Stimulated activated CD8-positive, alpha-beta memory T cell treated with anti-CD3 and anti-CD28 coated beads, Interleukin-12 subunit alpha, Interleukin-12 subunit beta, amount 100 ng/mL, for 1 hour (primary cell): ENCODE data around the gene SH3BP4.
"Not testable (repeated sequence)": the region's sequence is repeated elsewhere in the genome, so short reads cannot be mapped to it uniquely, and the experiment has no call there.

Experiments
- DNase-seq: peaks from one replicate; pipeline ENCODE4 v3.0.0-alpha.2; 2020; ENCODE audit warnings: low read depth

The SH3BP4 gene

GRCh38 chr2:235017441-235017840 lies 65.6 kb downstream of the SH3BP4 start:
- DNase-seq = no peak

DNA sequence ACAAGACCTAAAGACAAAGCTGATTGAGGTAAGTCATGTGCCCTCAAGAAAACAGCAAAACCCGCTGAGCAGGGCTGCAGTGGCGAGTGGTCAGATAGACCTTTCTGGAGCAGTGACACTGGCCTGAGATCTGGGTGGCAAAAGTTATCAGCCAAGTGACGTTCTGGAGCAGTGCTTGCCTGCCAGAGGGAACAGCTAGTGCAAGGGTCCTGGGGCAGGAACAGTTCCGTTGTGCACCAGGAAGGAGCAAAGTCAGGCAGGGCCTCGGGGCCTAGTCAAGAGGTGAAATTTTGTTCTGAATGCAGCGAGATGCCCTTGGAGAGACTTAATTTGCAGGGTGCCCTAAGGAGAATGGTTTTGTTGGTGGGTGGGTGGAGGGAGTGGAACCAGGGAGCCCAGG lies 67.0 kb downstream of the SH3BP4 start:
- DNase-seq = no peak

DNA sequence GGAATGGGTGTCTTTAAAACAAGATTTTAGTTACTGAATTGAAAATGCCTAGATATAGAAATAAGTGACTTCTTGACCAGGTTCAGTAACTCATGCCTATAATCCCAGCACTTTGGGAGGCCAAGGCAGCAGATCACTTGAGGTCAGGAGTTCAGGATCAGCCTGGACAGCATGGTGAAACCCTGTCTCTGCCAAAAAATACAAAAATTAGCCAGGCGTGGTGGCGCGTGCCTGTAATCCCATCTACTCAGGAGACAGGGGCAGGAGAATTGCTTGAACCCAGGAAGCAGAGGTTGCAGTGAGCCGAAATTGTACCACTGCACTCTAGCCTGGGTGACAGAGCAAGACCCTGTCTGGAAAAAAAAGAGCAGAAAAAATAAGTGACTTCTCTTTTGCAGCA lies 68.3 kb downstream of the SH3BP4 start:
- DNase-seq = not testable (repeated sequence)

DNA sequence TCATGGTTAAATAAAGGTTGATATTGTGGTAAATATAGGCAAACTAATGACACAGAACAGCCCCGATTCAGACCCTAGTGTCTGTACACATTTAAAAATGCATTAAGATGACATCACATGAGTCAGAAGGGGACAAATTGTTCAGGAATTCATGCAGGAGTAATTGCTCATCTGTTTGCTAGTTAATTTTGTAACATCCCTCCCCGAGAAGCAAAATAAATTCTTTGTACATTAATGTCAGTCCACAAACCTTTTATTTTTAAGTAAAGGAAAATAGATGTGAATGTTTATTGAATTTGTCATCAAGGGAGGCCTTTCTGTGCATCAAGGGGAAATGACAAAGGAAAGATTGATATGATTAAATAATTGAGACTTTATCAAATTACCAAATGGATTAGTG lies 69.9 kb downstream of the SH3BP4 start:
- no peak for DNase-seq

DNA sequence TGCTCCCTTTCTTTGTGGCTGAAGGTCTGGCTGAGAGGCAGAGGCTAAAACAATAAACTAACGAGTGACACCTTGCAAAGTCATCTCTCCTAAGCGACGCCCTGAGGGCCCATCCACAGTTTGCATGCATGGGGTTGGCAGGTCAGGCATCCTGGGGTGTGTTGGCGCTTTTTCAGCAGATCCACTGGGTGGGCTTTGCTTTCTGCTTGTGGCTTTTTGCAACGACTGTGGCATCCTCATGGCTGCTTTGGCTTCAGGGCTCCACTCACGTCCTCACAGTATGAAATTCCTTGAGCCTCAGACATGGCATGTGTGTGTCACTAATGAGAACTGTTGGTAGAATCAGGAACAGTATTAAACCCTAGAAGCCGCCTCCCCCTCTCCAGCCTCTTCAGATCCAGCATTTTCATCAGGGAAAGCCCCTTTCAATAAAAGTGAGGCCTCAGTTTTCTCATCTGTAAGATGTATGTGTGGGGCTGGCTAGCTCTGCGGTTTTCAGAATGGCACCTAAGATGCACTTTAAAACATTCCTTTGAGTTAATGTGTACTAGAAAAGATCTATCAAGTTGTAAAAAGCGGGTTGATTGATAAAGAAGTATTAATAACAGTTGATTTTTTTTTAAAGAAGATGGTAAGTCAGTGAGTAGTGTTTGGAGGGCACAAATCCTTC lies 72.5 kb downstream of the SH3BP4 start:
- no peak for DNase-seq

DNA sequence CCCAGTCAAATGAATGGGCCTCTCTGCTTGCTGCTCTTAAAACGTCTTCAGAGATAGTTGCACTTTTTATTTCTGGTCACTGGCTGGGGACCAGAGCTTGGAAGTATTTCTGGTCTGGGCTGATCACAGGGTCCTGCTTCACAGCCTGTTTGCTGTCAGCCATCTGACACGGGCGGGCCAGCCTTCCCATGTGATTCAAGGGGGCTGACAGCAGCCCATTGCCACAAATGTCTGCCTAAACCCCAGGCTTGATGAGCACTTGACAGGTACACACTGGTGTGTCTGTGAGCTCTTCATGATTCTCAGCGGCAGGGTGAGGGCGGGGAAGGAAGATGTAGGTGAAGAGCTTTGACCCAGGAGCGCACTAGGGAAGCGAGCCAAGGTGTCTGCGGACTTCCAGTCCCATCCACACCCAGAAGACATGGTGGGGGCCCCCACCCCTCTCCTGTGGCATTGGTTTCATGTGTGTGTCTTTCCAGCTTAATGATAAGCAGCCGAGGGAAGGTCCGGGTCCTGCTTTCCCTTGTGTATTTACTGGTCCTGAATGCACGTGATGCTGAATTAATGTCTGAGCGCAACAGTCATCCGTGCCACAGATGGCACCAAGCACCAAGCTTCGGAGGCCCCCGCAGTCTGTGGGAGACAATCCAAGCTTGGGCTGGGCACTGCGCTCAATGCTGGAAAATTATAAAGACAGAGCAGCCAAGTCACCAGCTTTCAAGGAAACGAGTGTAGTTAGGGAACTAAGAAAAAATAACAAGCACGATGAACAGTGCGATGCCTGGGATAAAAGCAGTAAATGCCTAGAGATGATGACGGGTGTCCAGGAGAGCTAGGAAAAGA lies 73.3 kb downstream of the SH3BP4 start:
- no peak for DNase-seq

GRCh38 chr2:235025800-235026536 lies 74.2 kb downstream of the SH3BP4 start:
- DNase-seq = no peak

DNA sequence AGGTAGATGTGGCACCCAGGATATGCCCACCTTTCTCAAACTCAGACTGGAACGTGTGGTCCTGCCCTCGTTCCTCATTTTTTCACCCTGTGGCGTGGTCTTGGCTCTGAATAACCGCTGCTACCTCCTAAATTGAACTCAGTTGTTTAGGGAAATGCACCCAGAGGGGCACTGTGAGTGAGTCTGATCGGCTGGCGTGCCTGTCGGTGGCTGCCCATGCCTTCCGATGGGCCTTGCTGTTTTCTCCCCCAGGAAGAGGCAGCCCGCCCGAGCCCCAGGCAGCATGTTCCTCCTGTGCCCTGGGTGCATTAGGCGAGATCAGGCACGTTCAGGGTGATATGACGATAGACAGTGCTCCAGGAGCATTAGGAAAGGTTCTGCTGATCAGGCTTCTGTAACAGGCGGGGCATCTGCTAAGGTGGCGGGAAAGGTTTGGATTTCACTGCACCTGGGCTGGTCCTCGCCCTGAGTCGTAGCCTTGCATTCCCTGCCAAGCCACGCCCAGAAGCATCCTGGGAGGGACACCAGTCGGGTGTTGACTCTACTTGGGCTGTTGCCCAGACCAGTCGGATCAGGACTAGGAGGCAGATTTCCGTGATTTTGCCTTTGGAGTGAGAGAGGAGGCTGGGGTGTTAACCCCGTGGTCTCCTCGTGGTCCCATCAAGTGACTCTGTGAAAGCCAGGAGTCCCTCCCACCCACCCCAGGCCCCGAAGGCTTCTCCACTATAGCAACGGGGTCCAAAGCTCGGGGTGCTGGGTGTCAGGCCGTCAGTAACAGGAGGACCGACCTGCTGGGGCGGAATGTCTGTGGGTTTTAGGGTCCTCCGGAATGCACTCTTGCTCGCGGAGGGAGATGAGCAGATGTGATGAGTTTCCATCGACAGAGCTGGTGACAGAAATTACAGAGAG lies 75.1 kb downstream of the SH3BP4 start:
- DNase-seq = no peak

DNA sequence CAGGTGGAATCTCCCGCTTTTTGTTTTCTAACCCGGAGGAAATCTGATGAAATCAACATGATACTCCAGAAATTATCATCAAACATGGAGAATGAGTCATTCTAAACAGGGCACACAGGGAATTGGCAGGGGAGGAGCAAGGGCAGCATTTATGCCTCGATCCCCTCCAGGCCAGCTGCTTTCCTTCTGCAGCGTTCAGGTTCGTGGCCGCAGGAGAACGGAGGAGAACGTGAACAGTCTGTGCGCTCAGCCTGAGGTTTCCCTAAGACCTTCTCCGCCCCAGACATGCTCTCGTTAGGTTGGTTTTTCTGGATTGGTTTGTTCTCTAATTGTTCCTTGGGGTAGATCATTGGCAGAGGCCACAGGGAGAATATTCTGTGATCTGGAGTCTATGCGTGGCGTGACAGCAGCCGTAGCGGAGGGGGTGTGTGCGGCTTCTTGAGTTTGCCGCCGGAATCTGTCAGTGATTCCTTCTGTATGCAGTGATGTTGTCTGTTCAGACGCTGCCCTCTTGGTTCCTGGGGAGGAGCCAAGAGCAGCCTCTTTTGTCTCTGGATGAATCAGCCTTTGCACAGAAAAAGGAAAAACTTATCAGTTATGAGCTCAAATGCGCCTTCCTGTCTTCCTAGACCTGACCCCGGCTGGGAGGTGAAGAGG lies 75.9 kb downstream of the SH3BP4 start:
- DNase-seq = no peak

GRCh38 chr2:235028646-235029045 lies 76.8 kb downstream of the SH3BP4 start:
- no peak for DNase-seq

DNA sequence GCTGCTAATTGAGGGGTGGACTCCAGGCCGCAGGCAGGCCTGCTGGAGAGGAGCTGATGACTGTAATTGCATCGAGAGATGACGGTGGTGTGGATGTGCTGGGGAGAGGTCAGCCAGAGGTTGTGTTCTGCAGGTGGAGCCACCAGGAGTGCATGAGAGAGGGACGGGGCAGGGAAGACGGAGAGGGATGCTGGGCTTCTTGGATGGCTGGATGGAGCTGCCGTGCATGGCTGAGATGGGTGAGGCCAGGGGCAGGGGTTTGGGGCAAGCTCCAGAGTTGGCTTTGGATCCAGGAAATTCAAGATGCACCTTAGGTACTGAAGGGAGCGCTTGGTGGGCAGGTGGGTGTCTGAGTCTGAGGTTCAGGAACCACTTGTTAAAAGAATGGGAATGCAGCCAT lies 77.2 kb downstream of the SH3BP4 start:
- no peak for DNase-seq

- no peak for DNase-seq
These were observed 78.3 kb downstream of the SH3BP4 start for GRCh38 chr2:235030126-235030525.

DNA sequence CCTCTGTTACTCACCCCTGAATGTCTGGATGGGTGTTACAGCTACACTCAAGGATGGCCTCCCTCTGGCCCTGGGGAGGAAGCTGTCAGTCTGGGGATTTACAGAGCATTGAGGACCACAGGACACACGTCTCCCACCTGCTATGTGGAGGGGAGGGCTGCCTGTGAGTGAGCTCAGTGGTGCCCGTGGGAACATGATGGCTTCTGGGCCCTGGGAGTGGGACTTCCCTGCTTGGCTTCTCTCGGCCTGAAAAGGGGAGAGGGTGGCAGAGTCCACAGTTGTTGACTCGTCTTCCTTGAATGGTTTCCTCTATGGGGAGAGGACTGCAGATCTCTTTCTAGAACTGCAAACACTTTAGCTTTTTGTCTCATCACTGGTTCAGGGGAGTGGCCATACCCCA lies 79.1 kb downstream of the SH3BP4 start:
- no peak for DNase-seq

DNA sequence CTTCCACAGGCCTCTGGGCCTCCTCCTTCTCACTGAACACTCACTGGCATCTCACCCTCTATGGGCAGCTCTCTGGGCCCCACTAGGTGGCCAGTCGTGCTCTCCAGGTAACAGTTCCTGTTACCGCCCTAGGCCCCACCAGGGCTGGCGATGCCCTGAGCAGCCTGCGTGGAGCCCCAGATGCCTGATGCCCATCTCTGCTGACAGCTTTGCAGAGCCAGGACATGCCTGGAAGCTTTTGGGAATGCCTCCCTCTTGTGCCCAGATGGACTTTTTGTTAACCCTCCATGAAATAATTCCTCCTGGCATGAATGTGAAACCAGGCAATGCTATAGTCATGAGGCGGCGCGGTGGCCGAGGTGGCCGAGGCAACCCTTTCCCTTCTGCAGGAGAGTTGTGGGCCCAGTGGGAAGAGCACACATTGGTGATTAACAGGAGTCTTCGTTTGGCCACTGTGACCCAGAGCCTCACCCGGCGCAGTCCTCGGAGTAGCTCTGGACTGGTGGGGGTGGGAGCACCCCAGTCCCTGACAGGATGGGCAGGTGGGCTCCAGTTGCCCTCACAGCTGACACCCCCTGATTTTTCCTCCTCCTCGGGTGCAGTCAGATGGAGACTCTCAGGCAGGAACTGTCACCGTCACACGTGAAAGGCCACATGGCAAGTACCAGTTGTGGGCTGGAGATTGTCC lies 80.0 kb downstream of the SH3BP4 start:
- DNase-seq = no peak

GRCh38 chr2:235032466-235032865 lies 80.6 kb downstream of the SH3BP4 start:
- DNase-seq = no peak

GRCh38 chr2:235032949-235033348 lies 81.1 kb downstream of the SH3BP4 start:
- DNase-seq = no peak

DNA sequence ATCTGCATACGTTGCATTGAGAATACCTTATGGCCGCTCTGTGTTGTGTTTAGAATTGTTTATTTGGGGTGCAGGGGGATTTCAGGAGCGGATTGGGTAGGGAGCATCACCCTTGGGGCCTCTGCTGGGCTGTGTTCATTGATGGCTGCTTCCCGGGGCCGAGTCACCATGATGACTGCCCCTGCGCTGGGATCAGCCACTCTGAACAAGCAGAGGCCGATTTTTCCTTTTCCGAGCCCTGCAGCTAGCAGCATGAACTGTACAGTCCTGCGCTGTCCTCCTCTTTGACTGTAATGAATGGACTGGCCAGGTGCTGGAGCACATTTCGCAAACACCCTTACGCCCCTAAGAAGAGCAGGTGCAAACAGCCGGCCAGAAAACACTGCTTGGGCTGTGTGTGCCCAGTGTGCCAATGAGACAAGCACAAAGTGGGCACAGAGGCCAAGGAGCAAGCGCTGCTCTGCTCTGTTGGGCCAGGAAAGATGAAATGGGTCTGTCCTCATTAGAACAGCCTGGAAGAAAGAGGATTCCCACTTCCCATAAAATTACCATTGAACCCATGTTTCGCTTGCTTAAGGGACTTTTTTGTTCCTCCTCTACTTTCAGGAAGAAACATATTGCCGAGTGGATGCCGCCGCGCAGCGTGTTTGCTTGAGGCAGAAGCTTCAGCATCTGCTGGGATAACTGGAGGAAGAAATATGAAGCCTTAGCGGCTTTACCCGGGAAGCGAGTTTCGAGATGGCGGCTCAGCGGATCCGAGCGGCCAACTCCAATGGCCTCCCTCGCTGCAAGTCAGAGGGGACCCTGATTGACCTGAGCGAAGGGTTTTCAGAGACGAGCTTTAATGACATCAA lies 82.7 kb downstream of the SH3BP4 start:
- DNase-seq = no peak

DNA sequence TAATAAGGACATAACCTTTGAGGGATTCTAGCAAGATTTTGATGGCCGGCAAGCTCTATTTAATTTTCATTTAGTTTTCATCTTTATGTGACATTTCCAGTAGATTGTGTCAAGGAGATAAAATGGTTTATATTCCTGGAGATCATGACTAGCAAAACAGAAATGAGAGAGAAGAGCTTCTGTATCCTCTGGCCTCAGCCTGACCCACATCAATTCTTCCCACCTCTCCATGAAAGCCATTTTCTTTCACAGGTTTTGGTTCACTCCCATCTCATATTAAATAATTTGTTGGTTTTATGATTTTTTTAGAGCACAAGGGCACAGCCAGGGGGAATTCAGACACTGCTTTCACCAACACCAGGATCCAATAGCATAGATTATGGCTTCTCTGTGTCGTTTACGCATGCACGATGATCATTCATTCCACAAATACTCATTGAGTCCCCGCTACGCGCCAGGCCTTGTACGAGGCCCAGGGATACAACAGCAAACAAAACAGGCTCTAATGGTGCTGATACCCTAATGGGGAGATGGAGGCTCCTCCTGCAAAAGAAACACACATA lies 85.9 kb downstream of the SH3BP4 start:
- no peak for DNase-seq

- no peak for DNase-seq
These were observed 89.6 kb downstream of the SH3BP4 start for GRCh38 chr2:235041221-235041917.
